ENCODE data around the gene USH2A.
"Not testable (repeated sequence)": the region's sequence is repeated elsewhere in the genome, so short reads cannot be mapped to it uniquely, and the experiment has no call there.

Gene USH2A

GRCh38 chr1:216420263-216420662 lies 3.0 kb downstream of the USH2A start:
- H3K4me3 ChIP-seq (ENCODE audit: low read depth, low read length) = no peak overlapping the region
- no peak for DNase-seq (ENCODE audit: low read depth)

GRCh38 chr1:216416488-216416887 lies 6.8 kb downstream of the USH2A start:
- DNase-seq (ENCODE audit: low read depth) = peak; percentile 41

GRCh38 chr1:216410026-216410425 lies 13.2 kb downstream of the USH2A start:
- no peak for DNase-seq (ENCODE audit: low read depth)
- H3K4me3 ChIP-seq (ENCODE audit: low read depth, low read length) = no peak overlapping the region

More at GRCh38 chr1:216416488-216416887, 6.8 kb downstream of the USH2A start:
- H3K4me3 ChIP-seq (ENCODE audit: low read depth, low read length) = no peak overlapping the region

GRCh38 chr1:216390956-216391355 lies 32.3 kb downstream of the USH2A start:
- no peak overlapping the region for H3K4me3 ChIP-seq (ENCODE audit: low read depth, low read length)
- DNase-seq (ENCODE audit: low read depth) = no peak

GRCh38 chr1:216389774-216390173 lies 33.5 kb downstream of the USH2A start:
- H3K4me3 ChIP-seq (ENCODE audit: low read depth, low read length) = no peak overlapping the region
- DNase-seq (ENCODE audit: low read depth) = no peak

GRCh38 chr1:216388558-216388957 lies 34.7 kb downstream of the USH2A start:
- no peak overlapping the region for H3K4me3 ChIP-seq (ENCODE audit: low read depth, low read length)
- no peak for DNase-seq (ENCODE audit: low read depth)

- DNase-seq (ENCODE audit: low read depth) = no peak
- no peak overlapping the region for H3K4me3 ChIP-seq (ENCODE audit: low read depth, low read length)
Measured at GRCh38 chr1:216387782-216388181, 35.5 kb downstream of the USH2A start.

- no peak overlapping the region for H3K4me3 ChIP-seq (ENCODE audit: low read depth, low read length)
- no peak for DNase-seq (ENCODE audit: low read depth)
Measured at GRCh38 chr1:216379441-216379840, 43.8 kb downstream of the USH2A start.

GRCh38 chr1:216368249-216368648 lies 55.0 kb downstream of the USH2A start:
- no peak overlapping the region for H3K4me3 ChIP-seq (ENCODE audit: low read depth, low read length)
- no peak for DNase-seq (ENCODE audit: low read depth)

- H3K4me3 ChIP-seq (ENCODE audit: low read depth, low read length) = no peak overlapping the region
- DNase-seq (ENCODE audit: low read depth) = no peak
Measured at GRCh38 chr1:216366979-216367378, 56.3 kb downstream of the USH2A start.

- H3K4me3 ChIP-seq (ENCODE audit: low read depth, low read length) = no peak overlapping the region
- DNase-seq (ENCODE audit: low read depth) = no peak
Measured at GRCh38 chr1:216356945-216357344, 66.3 kb downstream of the USH2A start.

- DNase-seq (ENCODE audit: low read depth) = no peak
- no peak overlapping the region for H3K4me3 ChIP-seq (ENCODE audit: low read depth, low read length)
Measured at GRCh38 chr1:216350186-216350585, 73.1 kb downstream of the USH2A start.

- DNase-seq (ENCODE audit: low read depth) = no peak
Measured at GRCh38 chr1:216346526-216346925, 76.7 kb downstream of the USH2A start.

GRCh38 chr1:216340542-216340941 lies 82.7 kb downstream of the USH2A start:
- not testable (repeated sequence) for DNase-seq (ENCODE audit: low read depth)

More at GRCh38 chr1:216346526-216346925, 76.7 kb downstream of the USH2A start:
- no peak overlapping the region for H3K4me3 ChIP-seq (ENCODE audit: low read depth, low read length)

GRCh38 chr1:216332462-216332861 lies 90.8 kb downstream of the USH2A start:
- no peak overlapping the region for H3K4me3 ChIP-seq (ENCODE audit: low read depth, low read length)
- no peak for DNase-seq (ENCODE audit: low read depth)

More at GRCh38 chr1:216340542-216340941, 82.7 kb downstream of the USH2A start:
- not testable (repeated sequence) for H3K4me3 ChIP-seq (ENCODE audit: low read depth, low read length)

GRCh38 chr1:216332003-216332402 lies 91.2 kb downstream of the USH2A start:
- no peak for DNase-seq (ENCODE audit: low read depth)
- no peak overlapping the region for H3K4me3 ChIP-seq (ENCODE audit: low read depth, low read length)

- H3K4me3 ChIP-seq (ENCODE audit: low read depth, low read length) = no peak overlapping the region
- no peak for DNase-seq (ENCODE audit: low read depth)
Measured at GRCh38 chr1:216331211-216331610, 92.0 kb downstream of the USH2A start.

- no peak for DNase-seq (ENCODE audit: low read depth)
Measured at GRCh38 chr1:216330262-216330661, 93.0 kb downstream of the USH2A start.

GRCh38 chr1:216325946-216326345 lies 97.3 kb downstream of the USH2A start:
- no peak for DNase-seq (ENCODE audit: low read depth)
- no peak overlapping the region for H3K4me3 ChIP-seq (ENCODE audit: low read depth, low read length)

More at GRCh38 chr1:216330262-216330661, 93.0 kb downstream of the USH2A start:
- H3K4me3 ChIP-seq (ENCODE audit: low read depth, low read length) = no peak overlapping the region

GRCh38 chr1:216325336-216325735 lies 97.9 kb downstream of the USH2A start:
- DNase-seq (ENCODE audit: low read depth) = no peak
- H3K4me3 ChIP-seq (ENCODE audit: low read depth, low read length) = no peak overlapping the region

GRCh38 chr1:216323344-216323743 lies 99.9 kb downstream of the USH2A start:
- DNase-seq (ENCODE audit: low read depth) = no peak
- H3K4me3 ChIP-seq (ENCODE audit: low read depth, low read length) = peak overlapping the region; percentile 1

All from skeletal muscle cell (primary cell).